Left hindlimb (tissue), 1 donor: ENCODE results near the gene NDUFS7.
"Not testable (repeated sequence)": the region's sequence is repeated elsewhere in the genome, so short reads cannot be mapped to it uniquely, and the experiment has no call there.

ENCODE experiments used
- DNase-seq: peaks from one replicate; pipeline ENCODE4 v3.0.0-alpha.2; 2018

Gene NDUFS7

DNA sequence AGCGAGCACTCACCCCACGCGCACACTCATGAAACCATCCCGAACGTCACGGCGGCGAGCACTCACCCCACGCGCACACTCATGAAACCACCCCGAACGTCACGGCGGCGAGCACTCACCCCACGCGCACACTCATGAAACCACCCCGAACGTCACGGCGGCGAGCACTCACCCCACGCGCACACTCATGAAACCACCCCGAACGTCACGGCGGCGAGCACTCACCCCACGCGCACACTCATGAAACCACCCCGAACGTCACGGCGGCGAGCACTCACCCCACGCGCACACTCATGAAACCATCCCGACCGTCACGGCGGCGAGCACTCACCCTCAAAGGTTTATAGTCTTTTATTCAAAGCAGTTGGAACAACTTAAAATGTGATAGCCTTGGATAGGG, 36.4 kb downstream of the NDUFS7 start:
- not testable (repeated sequence) for DNase-seq

DNA sequence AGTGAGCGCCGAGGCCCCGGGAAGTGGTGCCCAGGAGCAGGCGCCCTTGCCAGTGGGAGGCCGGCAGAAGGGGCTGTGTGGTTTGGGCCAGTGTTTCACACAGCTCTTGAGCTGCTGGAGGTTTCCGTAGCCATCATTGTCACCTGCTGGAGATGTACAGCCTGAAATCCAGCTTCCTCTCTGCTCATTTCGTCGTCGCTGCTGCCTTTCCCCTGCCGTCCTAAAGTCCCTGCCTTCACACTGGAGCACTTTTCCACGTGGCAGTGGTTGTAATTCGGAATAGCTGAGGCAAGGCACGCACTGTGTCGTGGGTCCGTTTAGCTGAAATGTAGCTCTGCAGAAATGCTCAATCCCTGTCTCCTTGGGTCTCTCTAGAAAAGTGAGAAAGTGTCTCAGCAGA, 36.9 kb downstream of the NDUFS7 start:
- DNase-seq, result no peak

DNA sequence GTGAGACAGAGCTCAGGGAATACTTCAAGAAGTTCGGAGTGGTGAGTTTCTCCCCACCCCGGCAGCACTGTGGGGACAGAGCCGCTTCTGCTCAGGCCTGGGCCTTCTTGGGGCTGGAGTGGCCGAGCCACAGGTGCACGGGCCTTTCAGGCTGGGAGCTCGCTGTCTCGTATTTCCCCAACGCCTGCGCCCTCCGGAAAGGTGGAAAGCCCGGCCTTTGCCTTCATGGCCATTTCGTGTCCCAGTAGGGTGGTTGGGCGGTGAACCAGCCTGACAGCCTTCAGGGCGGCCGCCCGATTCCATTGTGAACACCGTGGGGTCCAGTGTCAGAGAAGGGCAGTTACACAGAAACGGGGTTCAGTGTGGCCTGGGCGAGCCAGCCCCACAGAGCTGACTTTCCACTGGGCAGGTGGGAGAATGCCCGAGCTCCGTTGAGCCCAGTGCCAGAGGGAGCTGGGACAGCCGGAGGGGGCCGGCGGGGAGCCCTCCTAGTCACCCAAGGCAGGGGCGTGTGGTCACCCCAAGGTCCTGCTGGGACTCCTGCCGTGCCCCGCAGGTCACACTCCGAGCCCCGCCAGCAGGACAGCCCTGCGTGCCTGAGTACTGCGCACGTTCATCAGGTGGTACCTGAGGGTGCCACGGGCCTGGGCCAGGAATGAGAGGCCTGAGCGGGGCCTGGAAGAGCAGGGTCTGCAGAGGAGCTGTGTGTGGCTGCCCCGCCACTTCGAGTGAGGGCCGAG, 37.7 kb downstream of the NDUFS7 start:
- DNase-seq, result no peak

DNA sequence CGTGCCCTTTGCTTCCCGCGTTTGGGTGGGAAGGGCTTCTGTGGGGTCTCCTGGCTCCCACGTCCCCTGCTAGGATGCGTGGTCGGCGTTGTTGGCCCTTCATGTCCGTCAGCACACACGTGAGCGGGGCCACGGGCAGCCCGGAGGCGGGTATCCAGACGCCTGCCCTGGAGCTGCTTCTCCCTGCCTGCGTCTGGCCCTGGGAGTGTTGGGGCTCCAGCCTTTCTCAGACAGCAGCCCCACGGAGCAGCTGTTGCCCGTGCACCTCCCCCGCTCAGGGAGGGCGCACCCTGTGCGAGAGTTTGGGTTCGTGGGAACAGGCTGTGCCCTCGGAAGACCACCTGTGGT, 38.2 kb downstream of the NDUFS7 start:
- no peak for DNase-seq

- DNase-seq, result no peak
Observed at GRCh38 chr19:1422360-1422759, 38.7 kb downstream of the NDUFS7 start.

DNA sequence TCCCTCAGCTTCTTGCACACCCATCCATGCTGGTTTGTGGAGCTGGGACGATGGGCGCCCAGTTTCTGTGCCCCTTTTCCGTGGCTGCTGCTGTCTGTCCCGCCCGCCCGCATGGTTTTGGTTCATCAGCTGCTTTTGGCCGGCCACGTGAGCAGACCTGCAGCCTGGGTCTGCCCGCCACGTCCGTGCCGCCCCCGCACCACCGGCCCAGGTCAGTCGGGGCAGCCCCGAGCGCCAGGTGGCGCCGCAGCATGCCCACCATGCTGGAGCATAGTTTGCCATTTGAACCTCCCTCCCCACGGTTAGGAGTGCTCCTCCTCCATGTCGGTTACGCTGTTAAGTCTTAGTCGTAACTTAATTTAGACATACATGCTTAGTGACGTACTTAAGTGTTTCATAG, 39.2 kb downstream of the NDUFS7 start:
- DNase-seq, result no peak

DNA sequence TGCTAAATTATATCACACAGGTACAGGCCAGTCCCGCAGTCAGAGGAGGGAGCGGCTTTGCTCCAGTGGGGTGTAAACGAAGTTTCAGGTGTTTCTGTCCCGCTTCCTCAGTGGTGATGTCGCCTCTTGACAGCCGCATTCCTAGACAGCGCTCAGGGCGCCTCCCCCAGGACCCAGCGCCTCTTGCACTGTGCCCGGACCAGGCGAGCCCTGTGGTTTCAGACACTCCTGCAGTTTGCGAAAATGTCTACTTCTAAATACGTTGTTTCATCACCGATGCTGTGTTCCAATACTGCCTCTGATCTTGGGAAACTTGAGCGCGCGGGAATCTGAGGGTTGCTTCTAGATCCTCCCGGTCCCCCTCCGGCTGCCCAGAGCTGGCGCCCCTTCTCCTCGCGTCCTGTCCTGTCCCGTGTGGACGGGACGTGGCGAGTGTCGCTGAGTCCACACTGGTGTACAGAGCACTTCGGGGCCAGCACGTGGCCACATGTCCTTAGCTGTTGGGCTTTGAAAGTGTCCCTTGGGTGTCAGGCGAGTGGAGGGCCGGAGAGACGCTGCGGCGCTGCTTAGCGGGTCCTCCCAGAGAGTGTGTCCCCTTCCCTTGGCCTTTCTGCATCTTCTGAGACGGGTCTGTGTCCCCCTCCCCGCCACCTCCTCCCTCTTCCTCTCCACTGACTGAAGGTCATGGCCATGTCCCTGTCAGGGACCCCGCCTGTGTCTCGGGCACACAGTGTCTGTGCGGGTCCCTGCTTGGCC, 39.9 kb downstream of the NDUFS7 start:
- no peak for DNase-seq

- no peak for DNase-seq
Observed at GRCh38 chr19:1424192-1424955, 40.7 kb downstream of the NDUFS7 start.

DNA sequence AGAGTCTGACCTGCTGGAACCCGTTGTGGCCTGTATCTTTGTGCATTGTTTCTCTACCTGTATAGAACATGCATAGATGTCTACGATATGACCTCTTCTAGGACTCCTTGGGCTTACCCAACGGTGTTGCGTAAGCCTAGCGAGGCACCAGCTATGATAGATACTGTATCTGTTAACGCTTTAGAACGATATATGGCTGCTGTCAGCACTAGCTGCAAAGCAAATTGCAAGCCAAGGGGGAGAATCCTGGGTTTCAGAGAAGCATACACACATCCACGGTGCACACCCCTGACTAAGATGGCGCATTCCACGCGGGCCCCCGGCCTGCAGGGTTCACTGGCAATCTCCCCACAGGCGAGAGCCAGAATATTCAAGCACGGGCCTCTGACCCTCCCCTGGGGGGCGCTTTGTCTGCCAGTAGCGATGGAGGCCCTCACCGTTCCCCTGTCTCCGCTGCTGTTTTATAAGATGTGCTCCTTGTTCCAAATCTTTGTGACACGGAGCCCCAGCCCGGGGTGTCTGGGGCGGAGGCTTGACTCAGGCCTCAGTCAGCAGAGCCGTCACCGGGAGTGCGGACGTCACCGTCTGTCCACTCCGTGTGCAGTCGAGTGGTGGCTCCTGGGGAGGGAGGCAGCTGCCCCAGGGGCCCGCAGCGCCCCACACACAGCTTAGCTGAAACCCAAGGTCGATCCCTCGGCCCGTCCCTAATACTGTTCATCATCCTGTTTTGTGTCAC, 41.6 kb downstream of the NDUFS7 start:
- no peak for DNase-seq

GRCh38 chr19:1425902-1426301, 42.2 kb downstream of the NDUFS7 start:
- DNase-seq, result no peak

GRCh38 chr19:1426736-1427135, 43.0 kb downstream of the NDUFS7 start:
- no peak for DNase-seq

DNA sequence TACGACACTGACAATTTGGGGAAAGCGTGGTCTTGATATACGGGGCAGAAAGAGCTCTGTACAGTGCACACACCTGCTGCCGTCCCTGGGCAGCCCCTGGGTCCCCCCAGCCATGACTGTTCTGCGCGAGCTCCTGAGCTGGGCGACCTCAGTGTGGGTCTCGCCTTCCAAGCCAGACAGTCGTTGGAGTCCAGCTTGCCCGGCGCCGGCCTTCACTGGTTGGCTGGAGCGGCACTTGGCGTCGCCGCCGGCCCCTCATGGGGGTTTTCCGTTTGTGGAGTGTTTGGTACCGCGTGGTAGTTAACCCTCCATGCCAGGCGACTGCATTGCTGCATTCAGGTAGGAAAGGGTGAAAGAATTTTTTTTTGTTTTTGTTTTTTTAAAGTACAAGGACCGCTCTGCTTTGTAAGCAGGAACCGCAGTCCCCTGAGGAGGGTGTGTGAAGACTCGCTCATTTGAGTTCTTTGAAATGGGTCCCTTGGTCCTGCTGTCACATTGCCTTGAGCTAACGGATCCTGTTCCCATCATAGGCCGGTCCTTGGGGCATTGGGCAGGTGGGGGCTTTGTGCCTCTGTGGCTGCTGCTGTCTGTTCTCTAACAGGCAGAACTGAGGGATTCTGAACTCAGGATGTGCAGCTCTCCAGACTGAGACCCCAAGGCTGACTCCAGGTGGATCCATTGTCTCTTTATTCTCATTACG, 43.7 kb downstream of the NDUFS7 start:
- no peak for DNase-seq

DNA sequence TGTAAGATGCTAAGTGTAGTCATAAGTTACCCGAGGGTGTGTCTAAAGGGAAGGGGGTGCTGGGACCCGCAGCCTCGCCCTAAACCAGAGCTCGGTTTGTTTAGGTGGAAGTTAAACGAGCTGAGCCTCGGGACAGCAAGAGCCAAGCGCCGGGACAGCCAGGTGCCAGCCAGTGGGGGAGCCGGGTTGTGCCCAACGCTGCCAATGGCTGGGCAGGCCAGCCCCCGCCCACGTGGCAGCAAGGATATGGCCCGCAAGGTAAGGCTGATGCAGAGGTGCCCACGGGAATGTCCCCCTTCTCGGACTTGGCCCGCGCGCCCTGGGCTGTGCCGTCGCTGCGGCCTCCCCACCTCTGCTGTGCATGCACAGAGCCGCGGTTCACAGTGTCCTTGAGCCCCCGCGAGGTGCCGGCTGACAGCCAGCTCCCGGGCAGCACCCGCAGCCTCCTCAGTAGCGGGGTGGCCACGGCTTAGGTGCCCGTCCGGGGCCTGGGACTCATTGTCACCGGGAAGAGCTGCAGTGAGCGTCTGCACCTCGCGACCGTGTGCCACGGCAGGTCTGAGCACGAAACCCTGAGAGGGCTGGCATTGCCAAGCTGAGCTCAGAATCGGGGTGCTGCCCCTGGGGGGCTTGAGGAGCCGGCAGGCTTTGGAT, 45.2 kb downstream of the NDUFS7 start:
- no peak for DNase-seq

- DNase-seq, result no peak
Observed at GRCh38 chr19:1429750-1430149, 46.0 kb downstream of the NDUFS7 start.

DNA sequence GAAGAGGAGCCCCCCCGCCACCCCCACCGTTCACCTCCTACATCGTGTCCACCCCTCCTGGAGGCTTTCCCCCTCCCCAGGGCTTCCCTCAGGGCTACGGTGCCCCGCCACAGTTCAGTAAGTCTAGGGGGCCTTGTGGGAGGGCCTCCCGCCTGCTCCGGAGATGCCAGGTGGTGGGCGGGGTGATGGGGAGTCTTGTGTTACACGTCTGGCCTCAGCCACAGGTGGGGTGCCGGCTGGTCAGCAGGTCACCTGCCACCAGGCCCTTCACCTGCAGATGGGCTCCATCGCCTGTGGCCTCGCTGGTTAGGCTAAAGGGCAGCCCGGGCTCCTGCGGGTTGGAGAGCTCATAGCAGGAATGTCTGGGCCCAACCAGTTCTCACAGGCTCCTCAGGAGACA, 46.5 kb downstream of the NDUFS7 start:
- no peak for DNase-seq

- DNase-seq, result no peak
Observed at GRCh38 chr19:1431759-1432506, 48.2 kb downstream of the NDUFS7 start.

- DNase-seq, result no peak
Observed at GRCh38 chr19:1432507-1432887, 48.8 kb downstream of the NDUFS7 start.

DNA sequence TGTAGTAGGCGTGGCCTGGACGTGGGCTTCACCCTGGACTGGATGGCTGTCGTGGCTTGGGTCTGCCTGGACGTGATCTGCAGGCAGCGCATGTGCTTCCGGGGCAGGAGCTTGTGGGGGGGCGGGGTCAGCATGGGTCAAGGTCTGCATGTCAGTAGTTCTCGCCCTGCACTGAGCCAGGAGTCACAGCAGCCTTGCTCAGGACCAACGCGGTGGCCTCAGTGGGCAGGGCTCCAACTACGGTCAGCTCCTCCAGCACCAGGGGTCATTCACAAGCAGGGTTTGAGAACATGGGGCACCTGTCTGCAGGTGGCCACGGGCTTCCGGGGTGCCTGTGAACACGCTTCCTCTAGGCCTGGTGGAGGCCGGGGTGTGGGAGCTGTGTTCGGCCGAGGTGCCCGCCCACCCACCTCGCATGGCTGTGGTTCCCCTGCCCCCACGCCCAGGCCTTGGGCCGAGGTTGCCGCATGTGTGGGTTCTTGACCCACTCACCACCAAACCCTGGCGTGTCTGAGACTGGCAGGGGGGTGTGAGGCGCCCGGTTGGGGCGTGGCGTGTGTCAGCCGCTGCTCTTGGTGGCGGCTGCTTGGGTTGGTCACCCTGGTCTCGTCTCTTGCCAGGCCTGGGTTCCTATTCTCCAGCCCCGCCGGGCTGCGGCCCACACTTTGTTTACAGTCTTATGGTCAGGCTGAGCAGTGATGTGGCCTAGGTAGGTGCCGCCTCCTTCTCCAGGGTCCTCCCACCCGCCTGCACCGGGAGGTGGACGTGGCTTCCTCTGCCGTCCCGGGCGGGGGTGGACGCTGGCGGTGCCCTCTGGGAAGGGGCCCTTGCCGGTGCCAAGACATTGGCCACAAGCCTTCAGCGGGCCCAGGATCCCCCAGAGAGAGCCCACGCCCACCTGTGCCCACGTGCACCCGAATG, 49.7 kb downstream of the NDUFS7 start:
- DNase-seq, result no peak

DNA sequence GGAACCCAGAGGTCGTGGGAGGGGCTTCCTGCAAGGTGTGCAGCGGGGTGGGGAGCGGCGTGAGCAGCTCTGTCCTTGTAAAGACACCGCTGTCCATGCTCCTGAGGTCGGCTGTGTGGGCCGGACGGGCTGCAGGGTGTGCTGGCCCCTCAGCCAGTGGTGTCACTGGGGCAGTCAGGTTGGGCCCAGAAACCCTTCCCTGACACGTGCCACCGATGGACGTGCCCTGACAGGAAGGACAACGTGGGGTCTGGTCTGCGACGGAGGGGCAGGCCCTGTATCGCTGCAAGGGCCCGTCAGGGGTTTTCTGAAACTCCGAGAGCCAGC, 50.3 kb downstream of the NDUFS7 start:
- no peak for DNase-seq

GRCh38 chr19:1434577-1435060, 50.9 kb downstream of the NDUFS7 start:
- DNase-seq, result no peak
